K562 (cell line): ENCODE results near the gene SNPH. TPM values are rescaled to one million over a fixed set of nuclear protein-coding genes. Genes with fewer than 3 reads are reported as not detected.

Experiments
- ASH1L ChIP-seq: fragments of 450-650 bp; IDR thresholded peaks from 2 replicates; pipeline ENCODE4 v1.6.1; 2018; ENCODE audit warnings: borderline replicate concordance, mild to moderate bottlenecking, low read depth; ENCODE audit not compliant: partially characterized antibody
- DDX20 ChIP-seq: fragments of 450-650 bp; IDR thresholded peaks from 2 replicates; pipeline ENCODE4 v1.6.1; 2016; ENCODE audit warnings: missing genetic modification characterization, low read depth, mild to moderate bottlenecking, missing compliant biosample characterization, moderate library complexity
- FOXJ3 ChIP-seq: sonication (generic); formaldehyde crosslinking; IDR thresholded peaks from 2 replicates; pipeline ENCODE4 v1.4.0; 2020; ENCODE audit warnings: mild to moderate bottlenecking, missing genetic modification reagents
- HDGF ChIP-seq: fragments of 450-650 bp; IDR thresholded peaks from 2 replicates; pipeline ENCODE4 v1.6.1; 2016
- KLF6 ChIP-seq: fragments of 250-450 bp; sonication (Bioruptor Pico); IDR thresholded peaks from 2 replicates; pipeline ENCODE4 v1.4.0; 2020; ENCODE audit warnings: mild to moderate bottlenecking, moderate library complexity, borderline replicate concordance
- NCOA6 ChIP-seq: fragments of 450-650 bp; IDR thresholded peaks from 2 replicates; pipeline ENCODE4 v1.6.1; 2017; ENCODE audit warnings: mild to moderate bottlenecking
- PHF21A ChIP-seq: fragments of 450-650 bp; IDR thresholded peaks from 2 replicates; pipeline ENCODE4 v1.6.1; 2017; ENCODE audit warnings: low read depth, borderline replicate concordance
- PPARD ChIP-seq: fragments of 250-450 bp; sonication (Bioruptor Pico); IDR thresholded peaks from 2 replicates; pipeline ENCODE4 v1.8.0; 2022; ENCODE audit warnings: inconsistent platforms, mild to moderate bottlenecking, moderate library complexity
- SIX5 ChIP-seq, 2 experiments: IDR thresholded peaks; 2 replicates each; pipeline ENCODE4 v1.6.1; 2011; ENCODE audit warnings: low read length in 2 of 2, borderline replicate concordance in 1 of 2, low read depth in 1 of 2, mild to moderate bottlenecking in 1 of 2, moderate library complexity in 1 of 2; ENCODE audit not compliant: insufficient read depth in 1 of 2
- ZNF318 ChIP-seq, 2 experiments: fragments of 450-650 bp; IDR thresholded peaks; 2 replicates each; pipeline ENCODE4 v1.6.1; 2016; ENCODE audit warnings: mild to moderate bottlenecking in 2 of 2, borderline replicate concordance in 1 of 2, low read depth in 1 of 2, moderate library complexity in 1 of 2
- ZNF431 ChIP-seq: sonication (generic); formaldehyde crosslinking; IDR thresholded peaks from 2 replicates; pipeline ENCODE4 v1.8.0; 2022; ENCODE audit warnings: mild to moderate bottlenecking, missing genetic modification reagents
- ZNF592 ChIP-seq: fragments of 450-650 bp; IDR thresholded peaks from 2 replicates; pipeline ENCODE4 v1.6.1; 2017; ENCODE audit warnings: antibody characterized with exemption, mild to moderate bottlenecking
- ZSCAN32 ChIP-seq: fragments of 450-650 bp; formaldehyde crosslinking; IDR thresholded peaks from 2 replicates; pipeline ENCODE4 v1.4.0; 2020; ENCODE audit warnings: mild to moderate bottlenecking, moderate library complexity
- polyA plus RNA-seq, 8 experiments: library from polyadenylated mRNA; depleted of rRNA in 4 of 8; stranded (reverse) in 5 of 8; unstranded in 3 of 8; fragments of >200 nt; fragmentation: Nextera tagmentation in 2 of 8; fragmentation: Illumina TruSeq in 1 of 8; extraction: Ambion mirVana in 2 of 8; extraction: Trizol in 1 of 8; gene quantifications; 2 replicates each; pipeline versions ENCODE4 v1.2.1 to v1.2.3, GENCODE V29; 2011 to 2014; ENCODE audit warnings: inconsistent platforms in 1 of 8, missing spikeins in 1 of 8
- total RNA-seq, 7 experiments: library from RNA; depleted of rRNA in 6 of 7; stranded (reverse); fragments of >200 nt in 6 of 7; fragmentation: Illumina TruSeq in 2 of 7; extraction: Trizol in 2 of 7; gene quantifications; 2 replicates each; pipeline versions ENCODE4 v1.2.1 to v1.2.3, GENCODE V29; 2011 to 2021; ENCODE audit warnings: low replicate concordance in 1 of 7

The SNPH gene
- total and polyA plus RNA-seq, 9 of the 15 experiments (the other 6 are each of a cell fraction or from before 2014, with no cell fraction given), result 0.03 to 4.2 (median 1.4) TPM

GRCh38 chr20:1325173-1326030, 59.3 kb downstream of the SNPH start (continued):
- TF ChIP-seq ZNF318 (IDR thresholded peaks at IDR 0.05; ENCODE audit: borderline replicate concordance in 1 of 2, low read depth in 1 of 2) (no peak), ZNF592 (0 out of 2 replicates have a peak, but pooled peaks have one; percentile 55), NCOA6 (no peak), HDGF (no peak), FOXJ3 (CRISPR knock-in tag) (no peak), DDX20 (tag) (no peak), ASH1L (no peak), KLF6 (CRISPR knock-in tag) (no peak), PPARD (CRISPR knock-in tag) (no peak), SIX5 (IDR thresholded peaks at IDR 0.05; ENCODE audit: borderline replicate concordance in 1 of 2, insufficient read depth in 1 of 2, low read depth in 1 of 2, low read length in 2 of 2) (no peak), ZNF431 (CRISPR knock-in tag) (no peak), ZSCAN32 (CRISPR knock-in tag) (no peak), PHF21A (no peak)
